Heart left ventricle (tissue), 13 donors: ENCODE data around the gene HOTAIR.

Experiments
- POLR2A ChIP-seq, 2 donors: fragments of 450-650 bp; IDR thresholded peaks; one replicate each; pipeline ENCODE4 v1.6.1; 2017; ENCODE audit warnings: antibody characterized with exemption in 2 of 2, mild to moderate bottlenecking in 2 of 2, moderate library complexity in 2 of 2
- TF ChIP-seq, protein P1 (sequence below), 12 donors: fragments of 200-600 bp; sonication (generic) in 4 of 12; IDR thresholded peaks; one replicate each; pipeline versions ENCODE4 v1.5.0 to v1.8.0; 2018 to 2022; ENCODE audit warnings: antibody characterized with exemption in 12 of 12, mild to moderate bottlenecking in 5 of 12
- donor health status: ischemic (EF 13 %, LVEDD 7.1; RV severe dilation, severe dysfunction).
- donor health status: DM: no; HTN: yes; CAD: no.
- donor health status: DM: no; HTN: no; CAD: no.
- donor health status: ischemic (EF 25% LVEDD 6.9; RV normal size, moderate dysfunction).
- donor health status: ischemic (EF 25% LVEDD 5.7; RV mildly dilated, moderate dysfunction).
- donor health status: ischemic (EF 35%, LVEDD 5.7; RV mildly dilated, moderate dysfunction).
- donor health status: nonischemic (EF 11% LVEDD 7.7; RV severe dilation, severe dysfunction).
- donor health status: DM: yes; HTN: yes; CAD: no.
- donor health status: PGD.
- donor health status: ischemic (EF 29% LVEDD 5.4; RV normal size, mild dysfunction).
- donor health status: nonischemic (EF 23%, LVEDD 6.1; RV moderate dilation, normal function).

DNA sequence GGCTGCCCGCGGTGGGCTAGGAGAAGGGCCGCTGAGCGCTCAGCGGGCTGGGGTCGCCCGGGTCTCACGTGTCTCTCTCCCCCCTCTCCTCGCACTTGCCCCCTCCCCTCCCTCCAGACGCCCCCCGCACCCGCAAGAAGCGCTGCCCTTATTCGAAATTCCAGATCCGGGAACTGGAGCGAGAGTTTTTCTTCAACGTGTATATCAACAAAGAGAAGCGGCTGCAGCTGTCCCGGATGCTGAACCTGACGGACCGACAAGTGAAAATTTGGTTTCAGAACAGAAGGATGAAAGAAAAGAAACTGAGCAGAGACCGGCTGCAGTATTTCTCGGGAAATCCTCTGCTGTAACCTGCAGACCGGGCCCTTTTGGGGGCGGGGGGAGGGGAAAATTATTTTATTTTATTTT lies 314 bp upstream of the HOTAIR start:
- TF ChIP-seq, protein P1, sequence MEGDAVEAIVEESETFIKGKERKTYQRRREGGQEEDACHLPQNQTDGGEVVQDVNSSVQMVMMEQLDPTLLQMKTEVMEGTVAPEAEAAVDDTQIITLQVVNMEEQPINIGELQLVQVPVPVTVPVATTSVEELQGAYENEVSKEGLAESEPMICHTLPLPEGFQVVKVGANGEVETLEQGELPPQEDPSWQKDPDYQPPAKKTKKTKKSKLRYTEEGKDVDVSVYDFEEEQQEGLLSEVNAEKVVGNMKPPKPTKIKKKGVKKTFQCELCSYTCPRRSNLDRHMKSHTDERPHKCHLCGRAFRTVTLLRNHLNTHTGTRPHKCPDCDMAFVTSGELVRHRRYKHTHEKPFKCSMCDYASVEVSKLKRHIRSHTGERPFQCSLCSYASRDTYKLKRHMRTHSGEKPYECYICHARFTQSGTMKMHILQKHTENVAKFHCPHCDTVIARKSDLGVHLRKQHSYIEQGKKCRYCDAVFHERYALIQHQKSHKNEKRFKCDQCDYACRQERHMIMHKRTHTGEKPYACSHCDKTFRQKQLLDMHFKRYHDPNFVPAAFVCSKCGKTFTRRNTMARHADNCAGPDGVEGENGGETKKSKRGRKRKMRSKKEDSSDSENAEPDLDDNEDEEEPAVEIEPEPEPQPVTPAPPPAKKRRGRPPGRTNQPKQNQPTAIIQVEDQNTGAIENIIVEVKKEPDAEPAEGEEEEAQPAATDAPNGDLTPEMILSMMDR (IDR thresholded peaks at IDR 0.05) = no peak
- TF ChIP-seq POLR2A (IDR thresholded peaks at IDR 0.05) = no peak
